Stimulated activated CD4-positive, alpha-beta T cell treated with anti-CD3 and anti-CD28 coated beads, Interleukin-2, amount 100 ng/mL, for 48 hours (primary cell): ENCODE results near the gene SMAD6.

ENCODE experiments used
- DNase-seq, 2 donors: peaks; one replicate each; pipeline ENCODE4 v3.0.0-alpha.2; 2020

The SMAD6 gene

DNA sequence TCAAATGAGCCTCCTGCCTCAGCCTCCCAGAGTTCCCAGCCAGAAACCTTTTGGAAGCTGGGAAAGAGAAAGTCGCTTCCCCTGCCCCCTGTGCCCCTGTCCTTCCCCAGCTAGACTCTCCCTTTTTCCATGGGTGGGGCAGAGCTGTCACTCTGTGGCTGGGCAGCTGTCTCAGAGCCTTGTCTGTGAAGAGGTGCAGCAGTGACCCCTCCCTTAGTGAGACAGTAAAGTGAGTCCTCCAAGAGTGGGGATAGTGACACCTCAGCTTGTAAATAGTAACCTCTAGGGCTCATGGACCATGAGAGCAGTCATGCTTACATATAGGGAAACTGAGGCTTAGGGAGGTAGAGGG is 76.3 kb downstream of the SMAD6 start:
- no peak for DNase-seq

DNA sequence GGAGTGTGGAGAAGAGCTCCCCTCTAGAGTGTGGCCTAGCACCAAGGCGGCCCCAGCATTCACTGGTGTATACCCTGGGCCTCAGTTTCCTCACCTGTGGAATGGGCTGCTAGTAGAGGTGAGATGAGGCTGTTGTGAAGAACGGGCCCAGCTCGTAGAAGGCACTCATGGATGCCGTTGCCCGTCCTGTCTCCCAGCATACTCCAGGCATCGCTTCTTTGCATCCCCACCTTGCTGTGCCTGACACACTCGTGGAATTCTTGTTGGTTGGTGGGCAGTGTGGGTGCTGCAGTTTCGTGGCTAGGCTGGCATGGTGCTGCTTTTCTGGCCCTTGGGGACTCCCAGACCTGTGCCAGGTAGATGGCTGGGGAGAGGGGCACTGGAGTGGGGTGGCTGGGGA is 76.7 kb downstream of the SMAD6 start:
- no peak for DNase-seq

DNA sequence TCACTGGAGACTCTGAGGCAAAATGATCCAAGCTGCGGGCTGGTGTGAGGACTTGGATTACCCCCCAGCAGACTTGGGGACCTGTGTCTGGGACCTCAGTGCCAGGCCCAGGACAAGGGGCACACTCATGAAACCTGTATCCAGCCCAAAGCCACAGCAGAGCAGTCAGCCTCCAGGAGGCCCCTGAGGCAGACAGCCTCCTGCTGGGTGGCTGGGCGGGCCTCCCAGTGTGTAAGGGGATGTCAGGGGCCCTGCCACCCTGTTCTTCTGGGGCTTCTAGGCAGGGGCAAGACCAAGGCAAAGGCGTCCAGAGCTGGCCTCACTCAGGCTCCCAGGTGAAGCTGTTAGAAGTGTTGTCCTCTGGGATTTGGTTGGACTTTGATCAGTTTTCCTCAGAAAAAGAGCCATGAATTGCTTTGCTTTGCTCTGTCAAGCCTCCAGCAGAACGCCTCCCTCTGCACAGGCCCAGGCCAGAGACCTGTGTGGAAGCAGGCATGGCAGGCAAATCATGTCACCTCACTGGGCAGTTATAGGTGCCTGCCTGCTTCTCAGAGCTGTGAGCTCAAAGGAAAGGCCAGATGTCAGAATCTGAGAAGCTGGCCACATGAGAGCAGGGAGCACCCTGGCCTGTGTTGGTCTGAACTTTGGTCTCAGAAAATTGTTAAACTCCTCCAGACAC is 77.4 kb downstream of the SMAD6 start:
- DNase-seq = no peak

DNA sequence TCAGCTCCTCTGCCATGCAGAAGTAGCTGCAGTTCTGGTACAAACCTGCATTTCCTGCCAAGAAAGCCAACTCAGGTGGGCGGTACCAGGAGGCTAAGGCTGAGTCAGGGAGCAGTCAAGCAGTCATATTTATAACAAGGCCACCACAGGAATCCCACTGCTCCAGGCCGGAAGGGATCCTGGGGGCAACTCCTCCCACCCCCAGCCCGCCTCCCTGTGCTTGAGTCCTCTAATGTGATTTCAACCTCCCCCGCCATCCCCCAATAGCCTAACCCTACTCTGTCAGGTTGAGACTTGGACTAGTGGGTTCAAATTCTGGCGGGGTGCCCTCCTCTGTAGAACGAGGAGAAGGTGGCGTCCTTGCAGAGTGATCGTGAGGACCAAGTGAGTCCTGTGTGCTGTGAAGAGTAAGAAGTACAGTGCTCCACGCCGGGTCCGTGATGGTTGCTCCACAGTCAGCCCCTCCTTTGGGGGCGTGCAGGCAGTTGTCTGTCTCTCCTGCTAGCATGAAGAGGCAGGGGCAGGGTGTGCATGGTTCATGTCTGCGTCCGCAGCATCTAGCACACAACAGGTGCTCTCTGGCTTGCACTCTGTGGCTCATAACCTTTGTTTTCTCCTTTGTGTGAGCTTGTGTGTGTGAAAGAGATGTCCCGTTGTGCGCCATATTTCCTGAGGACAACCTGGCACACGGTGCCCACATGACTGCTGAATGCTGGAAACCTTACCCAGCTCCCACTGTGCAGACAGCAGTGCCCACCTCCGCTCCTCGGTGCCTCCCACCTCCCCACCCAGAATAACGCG is 78.3 kb downstream of the SMAD6 start:
- no peak for DNase-seq

DNA sequence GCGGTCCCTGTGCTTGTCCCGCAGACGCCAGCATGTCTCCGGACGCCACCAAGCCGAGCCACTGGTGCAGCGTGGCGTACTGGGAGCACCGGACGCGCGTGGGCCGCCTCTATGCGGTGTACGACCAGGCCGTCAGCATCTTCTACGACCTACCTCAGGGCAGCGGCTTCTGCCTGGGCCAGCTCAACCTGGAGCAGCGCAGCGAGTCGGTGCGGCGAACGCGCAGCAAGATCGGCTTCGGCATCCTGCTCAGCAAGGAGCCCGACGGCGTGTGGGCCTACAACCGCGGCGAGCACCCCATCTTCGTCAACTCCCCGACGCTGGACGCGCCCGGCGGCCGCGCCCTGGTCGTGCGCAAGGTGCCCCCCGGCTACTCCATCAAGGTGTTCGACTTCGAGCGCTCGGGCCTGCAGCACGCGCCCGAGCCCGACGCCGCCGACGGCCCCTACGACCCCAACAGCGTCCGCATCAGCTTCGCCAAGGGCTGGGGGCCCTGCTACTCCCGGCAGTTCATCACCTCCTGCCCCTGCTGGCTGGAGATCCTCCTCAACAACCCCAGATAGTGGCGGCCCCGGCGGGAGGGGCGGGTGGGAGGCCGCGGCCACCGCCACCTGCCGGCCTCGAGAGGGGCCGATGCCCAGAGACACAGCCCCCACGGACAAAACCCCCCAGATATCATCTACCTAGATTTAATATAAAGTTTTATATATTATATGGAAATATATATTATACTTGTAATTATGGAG is 79.1 kb downstream of the SMAD6 start:
- DNase-seq = no peak

DNA sequence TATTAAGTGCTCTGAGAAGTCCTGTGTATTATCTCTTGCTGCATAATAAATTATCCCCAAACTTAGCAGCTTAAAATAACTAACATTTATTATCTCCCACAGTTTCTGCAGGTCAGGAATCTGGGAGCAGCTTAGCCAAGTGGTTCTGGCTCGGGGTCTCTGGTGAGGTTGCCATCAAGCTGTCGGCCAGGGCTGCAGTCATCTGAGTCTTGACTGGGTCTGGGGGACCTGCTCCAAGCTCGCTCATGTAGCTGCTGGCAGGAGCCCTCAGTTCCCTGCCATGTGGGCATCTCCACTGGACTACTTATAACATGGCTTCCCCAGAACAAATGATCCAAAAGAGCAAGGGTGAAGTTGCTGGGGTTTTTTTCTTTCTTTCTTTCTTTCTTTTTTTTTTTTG is 80.7 kb downstream of the SMAD6 start:
- DNase-seq = no peak

DNA sequence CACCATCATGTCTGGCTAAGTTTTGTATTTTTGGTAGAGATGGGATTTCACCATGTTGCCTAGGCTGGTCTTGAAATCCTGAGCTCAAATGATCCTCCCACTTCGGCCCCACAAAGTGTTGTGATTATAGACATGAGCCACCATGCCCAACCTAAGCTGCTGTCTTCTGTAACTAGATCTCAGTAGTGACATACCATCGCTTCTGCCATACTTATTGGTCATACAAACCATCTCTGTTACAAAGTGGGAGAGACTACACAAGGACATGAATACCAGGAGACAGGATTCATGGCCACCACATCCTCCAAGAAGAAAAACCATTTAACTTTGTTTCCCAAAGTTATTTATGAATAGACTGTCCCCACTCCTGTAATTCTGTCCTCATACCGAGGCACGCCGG is 81.3 kb downstream of the SMAD6 start:
- DNase-seq = no peak

DNA sequence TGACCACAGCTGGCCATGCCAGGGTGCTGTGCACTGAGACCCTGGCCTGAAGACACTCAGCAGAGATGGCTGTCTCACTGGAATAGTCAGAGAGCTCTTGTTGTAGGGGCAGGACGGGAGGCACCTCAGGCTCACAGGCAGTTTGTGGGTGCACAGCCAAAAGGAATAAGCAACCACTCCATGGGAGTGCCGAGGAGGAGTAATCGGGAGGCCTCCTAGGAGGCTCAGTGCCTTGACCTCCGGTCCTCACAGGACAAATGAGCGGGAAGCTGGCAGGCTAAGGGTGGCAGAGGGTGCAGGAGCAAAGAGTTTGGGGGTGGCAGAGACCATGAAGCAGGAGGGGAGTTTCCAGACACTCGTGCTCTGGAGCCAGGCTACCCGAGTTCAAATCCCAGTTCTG is 81.7 kb downstream of the SMAD6 start:
- no peak for DNase-seq

DNA sequence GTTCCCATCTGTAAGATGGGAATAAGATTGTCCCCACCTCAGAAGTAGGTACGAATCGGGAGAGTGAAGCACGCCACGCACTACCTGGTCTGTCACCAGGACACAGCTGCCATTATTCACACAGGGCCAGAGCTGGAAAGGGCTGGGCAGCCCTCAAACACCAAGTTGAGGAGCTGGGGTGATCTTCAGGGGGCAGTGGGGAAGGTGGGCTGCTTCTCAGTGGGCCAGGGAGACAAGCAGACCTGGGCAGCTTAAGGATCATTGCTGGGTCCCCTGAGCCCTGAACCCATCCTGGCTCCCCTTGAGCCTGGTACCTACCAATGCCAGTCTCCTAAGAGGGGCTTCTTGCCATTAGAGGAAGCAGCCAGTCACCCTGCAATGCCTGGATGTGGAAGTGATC is 82.1 kb downstream of the SMAD6 start:
- DNase-seq = no peak

DNA sequence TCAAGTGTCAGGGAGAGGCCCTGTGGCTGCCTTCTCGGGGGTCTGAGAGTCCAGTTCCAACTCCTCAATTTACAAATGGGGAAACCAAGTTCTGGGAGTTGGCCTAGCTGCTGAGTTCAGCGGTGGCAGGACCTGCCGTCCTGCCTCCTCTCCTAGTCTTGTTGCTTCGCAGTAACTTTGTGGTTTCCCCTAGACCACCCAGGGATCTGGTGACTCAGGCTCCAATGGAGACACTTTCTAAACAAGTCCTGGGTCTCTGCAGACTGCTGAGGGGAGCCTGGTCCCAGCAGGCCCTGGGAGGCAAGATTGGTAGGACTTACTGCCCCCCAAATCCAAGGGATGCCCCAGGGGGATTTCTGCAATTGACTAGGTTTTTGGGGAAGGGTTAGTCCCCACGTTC is 83.6 kb downstream of the SMAD6 start:
- DNase-seq = no peak

DNA sequence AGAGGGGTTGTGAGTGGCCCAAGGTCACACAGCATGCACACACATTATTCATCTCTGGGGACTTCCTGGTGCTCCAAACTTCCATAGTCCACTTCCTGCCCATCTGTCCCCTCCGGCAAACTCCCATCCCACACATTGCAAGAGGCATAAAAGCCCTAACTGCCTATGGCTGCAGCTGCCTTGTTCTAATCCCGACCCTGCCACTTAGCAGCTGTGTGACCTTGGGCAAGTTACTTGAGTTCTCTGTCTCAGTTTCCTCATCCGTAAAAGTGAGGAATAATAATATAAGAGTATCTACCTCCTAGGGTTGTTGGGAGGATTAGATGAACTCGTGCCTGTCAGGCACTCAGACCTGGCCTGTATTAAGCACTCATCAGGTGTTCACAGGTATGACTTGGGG is 84.2 kb downstream of the SMAD6 start:
- DNase-seq = no peak

DNA sequence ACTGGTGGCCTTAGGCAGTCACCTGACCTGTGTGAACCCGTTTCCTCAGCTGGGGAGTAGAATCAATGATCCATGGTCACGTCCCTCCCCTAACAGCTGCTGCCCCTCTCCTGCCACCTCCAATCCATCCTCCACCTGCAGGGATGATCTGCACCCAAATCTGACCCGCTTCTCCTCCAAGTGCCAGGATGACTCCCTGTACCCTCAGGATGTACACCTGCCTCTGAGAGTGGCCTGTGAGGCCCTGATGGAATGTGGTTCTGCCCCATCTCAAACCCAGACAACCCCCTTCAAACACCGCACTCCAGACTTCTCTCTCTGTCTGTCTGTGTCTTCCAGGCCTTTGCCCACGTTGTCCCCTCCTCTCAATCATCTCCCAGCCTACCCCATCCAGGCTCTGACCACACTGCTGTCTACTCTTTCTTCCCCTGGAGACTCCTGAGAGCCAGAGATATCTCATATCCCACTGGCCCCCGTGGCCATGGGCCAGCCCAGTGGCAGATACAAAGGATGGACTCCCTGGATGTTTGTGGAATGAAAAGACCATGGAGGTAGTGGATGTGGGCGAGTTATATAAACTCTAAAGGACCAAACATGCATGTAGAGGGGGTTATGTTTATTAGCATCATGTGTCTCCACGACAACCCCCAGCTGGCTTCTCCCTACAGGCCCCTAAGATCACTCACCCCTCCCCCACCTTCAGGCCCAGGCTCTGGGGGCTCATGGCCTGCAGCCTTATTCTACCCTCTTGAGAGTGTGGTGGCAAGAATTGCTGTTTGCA is 84.9 kb downstream of the SMAD6 start:
- no peak for DNase-seq

DNA sequence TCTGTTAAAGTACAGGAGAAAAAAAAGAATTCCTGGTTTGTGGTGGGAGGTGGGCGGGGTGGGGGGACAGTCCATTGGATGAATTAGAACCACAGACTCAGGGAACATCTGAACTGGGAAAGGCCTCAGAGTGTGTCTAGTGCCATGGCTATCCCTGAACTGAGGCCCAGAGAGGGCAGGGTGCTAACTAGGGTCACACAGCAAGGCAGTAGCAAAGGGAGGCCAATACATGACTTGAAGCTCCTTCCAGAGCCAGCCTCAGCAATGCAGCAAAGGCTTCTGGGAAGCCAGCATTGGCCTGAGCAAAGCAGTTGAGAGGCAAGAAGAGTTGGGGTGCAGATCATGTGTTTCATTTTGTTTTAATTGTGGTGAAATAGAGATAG is 85.4 kb downstream of the SMAD6 start:
- DNase-seq = no peak

DNA sequence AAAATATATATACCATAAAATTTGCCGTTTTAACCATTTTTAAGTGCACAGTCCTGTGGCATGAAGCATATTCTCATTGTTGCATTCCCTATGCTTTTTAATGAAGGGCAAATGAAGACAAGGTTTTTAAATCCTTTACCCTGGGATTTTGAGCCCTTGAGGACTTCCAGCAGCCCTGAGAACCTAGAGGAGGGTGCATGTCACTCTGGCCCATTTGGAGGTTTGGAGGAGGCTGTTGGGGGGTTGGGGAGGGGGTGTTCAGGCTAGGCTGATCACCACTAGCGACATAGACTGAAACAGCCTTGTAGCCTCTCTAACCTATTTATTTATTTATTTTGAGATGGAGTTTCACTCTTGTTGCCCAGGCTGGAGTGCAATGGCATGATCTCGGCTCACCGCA is 86.0 kb downstream of the SMAD6 start:
- DNase-seq = no peak

DNA sequence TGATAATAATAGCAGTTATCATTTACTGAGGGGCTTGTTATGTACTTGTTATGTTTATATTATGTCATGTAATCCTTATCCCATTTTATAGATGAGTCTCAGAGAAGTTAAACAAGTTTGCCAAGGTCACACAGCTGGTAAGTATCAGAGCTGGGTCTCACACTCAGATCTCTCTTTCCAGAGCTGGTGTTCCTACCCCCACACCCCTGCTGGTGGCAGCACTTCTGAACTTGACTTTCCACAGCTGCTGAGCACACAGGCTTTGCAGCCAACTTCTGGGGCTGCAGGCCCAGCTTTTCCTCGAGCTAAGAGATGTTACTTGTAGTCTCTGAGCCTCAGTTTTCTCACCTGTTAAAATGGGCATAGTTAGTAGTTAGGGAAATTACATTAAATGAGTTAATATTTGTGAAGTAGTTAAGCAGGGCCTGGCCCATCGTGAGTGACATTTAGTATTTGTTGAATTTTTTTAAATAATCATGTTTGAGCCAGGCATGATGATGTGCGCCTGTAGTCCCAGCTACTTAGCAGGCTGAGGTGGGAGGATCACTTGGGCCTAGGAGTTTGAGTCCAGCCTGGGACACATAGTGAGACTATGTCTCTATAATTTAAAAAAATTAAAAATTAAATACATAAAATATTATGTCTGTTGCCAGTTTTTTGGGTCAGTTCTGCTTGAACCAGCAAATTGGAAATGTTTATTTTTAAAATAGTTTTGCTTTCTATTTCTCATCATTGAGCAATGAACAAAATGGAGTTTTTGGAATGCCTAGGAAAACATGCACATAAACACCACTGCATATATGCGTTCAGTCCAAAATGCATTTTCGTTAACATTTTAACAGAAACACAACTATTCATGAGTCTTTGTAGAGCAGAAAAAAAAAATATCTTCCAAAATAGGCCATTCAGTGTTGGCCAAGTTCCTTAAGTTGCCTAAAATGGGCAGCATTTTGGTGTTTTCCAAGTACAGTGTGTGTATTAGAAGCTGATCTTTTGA is 87.3 kb downstream of the SMAD6 start:
- DNase-seq = no peak

DNA sequence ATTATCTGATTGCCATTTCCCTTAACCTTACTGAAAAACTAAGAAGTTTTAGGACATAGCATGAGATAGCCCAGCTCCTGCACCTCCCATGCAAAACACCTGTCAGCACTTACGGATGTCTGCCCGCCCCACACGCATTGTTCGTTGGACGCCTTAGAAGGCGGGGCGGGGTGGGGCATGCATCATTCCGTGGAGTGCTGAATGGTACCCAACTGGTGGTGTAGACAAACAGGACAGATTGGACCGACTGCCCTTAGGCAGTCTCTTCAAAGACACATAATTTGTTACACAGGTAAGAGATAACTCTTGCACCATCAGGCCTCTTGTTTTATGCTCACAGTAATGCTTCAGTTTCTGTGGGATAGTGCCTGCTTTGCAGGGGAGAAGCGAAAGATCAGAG is 93.8 kb downstream of the SMAD6 start:
- no peak for DNase-seq

DNA sequence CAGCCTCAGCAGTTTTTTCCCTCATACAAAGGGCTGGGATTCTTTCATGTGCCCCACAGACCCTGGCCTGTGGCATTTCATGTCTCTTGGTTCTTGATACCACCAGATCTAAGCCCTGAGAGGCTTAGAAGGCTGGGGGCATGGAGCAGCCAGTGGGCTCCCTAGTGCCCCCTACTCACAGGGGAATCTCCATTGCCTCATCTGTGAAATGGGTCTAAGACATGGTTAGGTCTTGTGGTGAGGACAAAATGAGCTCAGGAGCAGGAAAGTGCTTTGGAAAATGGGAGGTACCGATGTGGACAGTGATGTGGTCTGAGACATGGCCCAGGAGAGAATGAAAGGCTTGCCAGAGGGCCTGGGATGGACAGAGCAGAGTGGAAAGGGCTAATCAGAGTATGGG is 94.3 kb downstream of the SMAD6 start:
- no peak for DNase-seq

DNA sequence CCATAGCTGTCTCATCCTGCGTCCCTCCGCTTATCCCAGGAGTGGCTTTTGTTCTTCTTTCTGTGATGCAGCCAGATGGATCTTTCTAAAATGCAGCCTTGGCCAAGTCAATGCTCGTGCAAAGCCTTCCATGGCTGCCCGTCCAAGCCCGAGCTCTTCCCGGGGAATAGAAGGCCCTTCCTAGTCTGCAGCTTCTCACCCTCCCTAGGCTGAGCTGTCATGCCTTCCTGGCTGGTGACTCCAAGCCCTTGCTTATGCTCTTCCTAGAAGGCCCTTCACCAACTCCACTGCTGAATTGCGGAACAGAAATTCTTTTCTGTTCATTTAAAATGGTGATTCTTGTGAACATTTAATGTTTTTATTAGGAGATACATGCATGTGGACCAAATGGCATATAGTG is 95.9 kb downstream of the SMAD6 start:
- no peak for DNase-seq

DNA sequence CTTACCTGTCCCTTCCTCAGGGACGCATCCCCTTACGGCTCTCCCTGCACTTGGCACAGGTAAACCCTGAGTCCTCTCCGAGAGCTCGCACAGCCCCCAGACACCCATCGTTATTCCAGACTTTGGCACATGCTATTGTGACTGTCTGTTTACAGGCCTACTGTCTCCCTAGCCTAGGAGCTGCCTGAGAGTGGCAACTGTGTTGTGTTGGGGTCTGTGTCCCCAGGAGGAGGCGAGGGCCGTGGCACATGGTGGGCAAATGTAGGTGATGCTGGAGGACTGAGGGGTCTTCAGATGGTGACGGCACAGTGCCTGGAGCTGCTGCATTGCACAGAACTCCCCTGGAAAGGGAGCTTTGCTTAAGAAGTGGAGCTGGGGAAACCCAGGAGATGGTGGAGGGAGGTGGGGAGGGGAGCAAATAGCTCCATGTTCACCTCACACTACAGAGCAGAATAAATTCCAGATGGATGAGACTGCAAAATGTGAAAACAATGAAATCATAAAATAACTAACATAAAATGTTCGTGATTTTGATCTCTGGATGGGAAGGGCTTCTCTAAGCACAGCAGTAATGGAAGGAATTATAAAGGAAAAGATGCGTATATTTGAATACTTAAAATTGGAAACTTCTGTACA is 96.5 kb downstream of the SMAD6 start:
- no peak for DNase-seq

DNA sequence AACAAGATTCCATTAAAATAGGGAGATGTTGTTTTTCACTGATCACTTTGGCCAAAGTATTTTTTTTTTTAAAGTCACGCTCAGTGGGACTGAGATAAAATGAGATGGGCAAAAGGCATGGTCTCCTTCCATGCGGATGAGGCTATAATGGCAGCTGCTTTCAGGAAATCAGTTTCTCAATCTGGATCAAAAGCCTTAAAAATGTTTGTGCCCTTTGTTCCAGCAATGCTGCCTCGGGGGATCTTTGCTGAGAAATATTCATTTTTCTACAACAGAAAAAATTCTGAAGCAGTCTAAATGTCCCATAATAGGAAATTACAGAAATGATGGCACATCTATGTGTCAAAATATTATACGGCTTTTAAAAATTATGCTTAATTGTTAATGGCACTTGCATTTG is 97.2 kb downstream of the SMAD6 start:
- DNase-seq = no peak

DNA sequence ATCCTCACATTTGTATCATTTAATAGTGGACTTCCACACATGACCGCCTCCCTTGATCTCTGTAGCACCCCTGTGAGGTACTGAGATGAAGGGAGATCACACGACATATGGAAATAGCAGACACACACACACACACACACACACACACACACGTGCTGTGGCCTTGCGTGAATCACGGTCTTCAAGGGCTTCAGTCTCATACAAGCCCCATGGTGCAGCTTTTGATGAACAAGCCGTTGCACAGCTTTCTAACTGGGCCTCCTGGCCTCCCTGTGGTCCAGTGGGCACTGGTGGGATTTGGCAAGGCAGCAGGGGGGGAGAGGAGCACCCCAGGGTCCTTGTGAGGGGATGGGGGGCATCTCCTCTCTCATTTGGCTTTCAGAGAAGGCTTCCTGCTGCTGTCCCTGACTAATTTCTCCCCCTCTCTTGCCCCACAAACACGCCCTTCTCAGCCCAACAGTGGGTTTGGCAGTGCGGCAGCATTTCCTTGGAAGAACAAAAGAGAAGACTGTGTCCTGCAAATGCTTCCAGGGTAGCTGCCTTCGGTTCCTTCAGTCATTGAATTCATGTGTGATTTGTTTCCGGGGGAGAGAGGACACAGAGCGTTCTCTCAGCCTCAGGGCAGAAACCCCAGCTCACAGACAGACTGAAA is 98.7 kb downstream of the SMAD6 start:
- DNase-seq = no peak
